ENCODE data around the gene KCNK10. TPM values are rescaled to one million over a fixed set of nuclear protein-coding genes. Genes with fewer than 3 reads are reported as not detected.

KCNK10 gene
- polyA plus RNA-seq, 1 donor: 4.5 TPM

DNA sequence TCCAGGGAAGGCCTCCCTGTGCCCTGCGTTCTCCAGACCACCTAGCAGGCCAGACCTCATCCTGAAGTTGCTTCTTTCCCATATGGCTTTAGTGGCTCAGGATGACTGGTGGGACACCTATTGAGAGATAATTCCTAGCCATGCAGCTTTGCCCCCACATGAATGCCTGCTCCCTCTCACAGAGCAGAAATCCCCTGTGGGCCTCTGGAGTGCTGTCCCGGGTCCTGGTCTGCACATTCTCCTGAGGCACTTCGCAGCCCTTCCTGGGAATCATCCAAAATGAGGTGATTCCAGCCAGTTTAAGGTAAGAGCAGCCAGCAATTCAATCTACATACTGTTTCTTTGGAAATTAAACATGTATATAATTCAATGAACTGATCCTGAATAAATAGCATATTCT, 182.2 kb downstream of the KCNK10 start:
- no CpG with 5 or more reads among the region's 3 CpGs for WGBS (ENCODE audit: insufficient coverage, low lambda C conversion rate)
- no peaks in the 10 kb centered on the region for H3K27me3 ChIP-seq (ENCODE audit: control insufficient read depth, insufficient read depth, low read length)
- no peak overlapping the region for H3K4me3 ChIP-seq (ENCODE audit: low read length)

GRCh38 chr14:88137327-88137726, 185.7 kb downstream of the KCNK10 start:
- H3K27ac ChIP-seq (ENCODE audit: low read length): no peak overlapping the region
- no peaks in the 10 kb centered on the region for H3K4me1 ChIP-seq (ENCODE audit: control insufficient read depth, insufficient read depth, low read length)
- no peaks in the 10 kb centered on the region for H3K9me3 ChIP-seq (ENCODE audit: control insufficient read depth, low read depth, low read length)
- no peaks in the 10 kb centered on the region for H3K27me3 ChIP-seq (ENCODE audit: control insufficient read depth, insufficient read depth, low read length)
- DNase-seq: no peak
- no peak overlapping the region for H3K4me3 ChIP-seq (ENCODE audit: low read length)
- H3K36me3 ChIP-seq (ENCODE audit: control insufficient read depth, insufficient read depth, low read length): no peaks in the 10 kb centered on the region
- WGBS (ENCODE audit: insufficient coverage, low lambda C conversion rate): no CpG with 5 or more reads among the region's 1 CpG

More for the DNA sequence above, 182.2 kb downstream of the KCNK10 start:
- H3K9me3 ChIP-seq (ENCODE audit: control insufficient read depth, low read depth, low read length): no peaks in the 10 kb centered on the region
- H3K4me1 ChIP-seq (ENCODE audit: control insufficient read depth, insufficient read depth, low read length): no peaks in the 10 kb centered on the region
- no peak overlapping the region for H3K27ac ChIP-seq (ENCODE audit: low read length)
- H3K36me3 ChIP-seq (ENCODE audit: control insufficient read depth, insufficient read depth, low read length): no peaks in the 10 kb centered on the region
- DNase-seq: no peak

Other genes starting within 250 kb of the KCNK10 start
- 18.0 TPM for gene SPATA7, start 62.4 kb upstream of the KCNK10 start, polyA plus RNA-seq
- gene PTPN21, start 231.7 kb upstream of the KCNK10 start, polyA plus RNA-seq: 11.9 TPM
- 65.0 TPM for gene ZC3H14, start 239.8 kb upstream of the KCNK10 start, polyA plus RNA-seq